Activated T-cell treated with anti-CD3 and anti-CD28 coated beads for 1 hour (primary cell): ENCODE results near the gene GATA1.
"Not testable (repeated sequence)": the region's sequence is repeated elsewhere in the genome, so short reads cannot be mapped to it uniquely, and the experiment has no call there.

ENCODE experiments used
- DNase-seq: peaks from one replicate; pipeline ENCODE4 v3.0.0-alpha.2; 2020; ENCODE audit warnings: low read depth

GATA1 gene

DNA sequence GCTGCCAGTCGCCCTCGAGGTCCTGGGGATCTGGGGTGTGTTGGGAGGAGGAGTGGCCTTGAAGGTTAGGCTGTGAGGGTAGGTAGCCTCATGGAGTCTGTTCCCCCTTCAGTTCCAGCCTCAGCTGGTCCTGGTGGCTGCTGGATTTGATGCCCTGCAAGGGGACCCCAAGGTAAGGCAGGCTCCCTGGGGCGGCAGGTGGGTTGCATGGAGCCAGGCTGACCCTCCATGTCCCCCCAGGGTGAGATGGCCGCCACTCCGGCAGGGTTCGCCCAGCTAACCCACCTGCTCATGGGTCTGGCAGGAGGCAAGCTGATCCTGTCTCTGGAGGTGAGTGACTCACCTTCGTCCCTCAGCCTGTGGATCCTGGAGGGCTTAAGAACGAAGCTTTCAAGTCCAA lies 28.3 kb downstream of the GATA1 start:
- no peak for DNase-seq

DNA sequence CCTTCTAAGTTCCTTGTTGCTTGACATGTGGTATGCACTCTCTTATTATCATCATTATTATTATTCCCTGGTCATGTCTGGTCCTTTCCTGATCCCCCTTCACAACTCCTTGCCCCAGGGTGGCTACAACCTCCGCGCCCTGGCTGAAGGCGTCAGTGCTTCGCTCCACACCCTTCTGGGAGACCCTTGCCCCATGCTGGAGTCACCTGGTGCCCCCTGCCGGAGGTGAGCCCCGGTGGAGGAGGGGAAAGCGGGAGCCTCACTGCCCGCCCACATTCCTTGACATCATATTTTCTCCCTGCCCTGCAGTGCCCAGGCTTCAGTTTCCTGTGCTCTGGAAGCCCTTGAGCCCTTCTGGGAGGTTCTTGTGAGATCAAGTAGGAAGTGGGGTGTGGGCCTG lies 28.9 kb downstream of the GATA1 start:
- no peak for DNase-seq

DNA sequence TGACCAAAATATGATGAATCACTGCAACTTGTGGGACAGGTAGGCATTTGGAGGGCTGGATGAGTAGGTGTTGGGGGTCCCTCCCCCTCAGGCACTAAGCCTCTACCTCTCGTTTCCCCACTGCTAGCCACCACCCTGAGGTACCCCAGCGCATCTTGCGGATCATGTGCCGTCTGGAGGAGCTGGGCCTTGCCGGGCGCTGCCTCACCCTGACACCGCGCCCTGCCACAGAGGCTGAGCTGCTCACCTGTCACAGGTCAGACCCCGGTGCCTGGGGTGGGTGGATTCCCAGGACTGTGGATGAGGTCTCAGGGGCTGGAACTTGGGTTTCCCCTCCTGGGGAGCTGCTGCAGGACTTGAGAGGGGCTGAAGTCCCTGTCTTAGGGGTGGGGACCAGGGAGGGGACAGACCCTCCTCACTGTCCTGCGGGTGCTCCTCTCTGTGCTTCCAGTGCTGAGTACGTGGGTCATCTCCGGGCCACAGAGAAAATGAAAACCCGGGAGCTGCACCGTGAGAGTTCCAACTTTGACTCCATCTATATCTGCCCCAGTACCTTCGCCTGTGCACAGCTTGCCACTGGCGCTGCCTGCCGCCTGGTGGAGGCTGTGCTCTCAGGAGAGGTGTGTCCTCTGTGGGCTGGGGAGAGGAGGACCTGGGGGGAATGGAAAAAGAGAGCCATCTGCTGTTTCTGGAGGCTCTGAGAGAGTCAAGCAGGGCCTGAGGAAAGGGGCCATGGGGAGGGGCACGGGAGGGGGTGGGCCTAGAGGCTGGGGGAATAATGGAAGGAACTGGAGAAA lies 29.8 kb downstream of the GATA1 start:
- DNase-seq, result no peak

DNA sequence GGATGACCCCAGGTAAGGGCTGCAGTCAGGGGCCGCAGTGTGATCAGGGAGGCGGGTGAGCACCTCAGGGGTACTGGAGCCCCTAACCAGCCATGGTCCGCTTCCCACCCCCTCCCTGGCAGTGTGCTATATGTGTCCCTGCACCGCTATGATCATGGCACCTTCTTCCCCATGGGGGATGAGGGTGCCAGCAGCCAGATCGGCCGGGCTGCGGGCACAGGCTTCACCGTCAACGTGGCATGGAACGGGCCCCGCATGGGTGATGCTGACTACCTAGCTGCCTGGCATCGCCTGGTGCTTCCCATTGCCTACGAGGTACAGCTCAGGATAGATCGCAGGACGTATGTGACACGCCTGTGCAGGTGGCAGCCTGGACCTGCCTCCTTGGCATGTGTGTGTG lies 31.7 kb downstream of the GATA1 start:
- DNase-seq, result no peak

DNA sequence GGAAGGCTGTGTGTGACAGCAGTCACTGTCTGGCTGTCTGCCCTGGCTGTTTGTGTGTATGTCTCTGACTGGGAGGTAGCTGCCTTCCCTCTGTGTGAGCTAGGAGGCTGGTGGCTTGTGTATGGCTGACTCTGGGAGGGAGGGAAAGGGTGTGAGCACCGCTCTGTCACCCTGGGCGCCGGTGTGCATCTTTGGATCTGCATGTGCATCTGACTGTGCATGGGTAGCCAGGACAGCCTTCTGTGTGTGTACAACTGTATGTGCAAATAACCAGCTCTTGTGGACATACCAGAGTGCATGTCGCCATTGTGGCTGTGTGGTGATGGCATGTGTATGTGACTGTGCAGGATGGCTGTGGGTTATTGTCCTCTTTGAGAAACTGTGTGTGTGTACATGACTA lies 32.5 kb downstream of the GATA1 start:
- no peak for DNase-seq

DNA sequence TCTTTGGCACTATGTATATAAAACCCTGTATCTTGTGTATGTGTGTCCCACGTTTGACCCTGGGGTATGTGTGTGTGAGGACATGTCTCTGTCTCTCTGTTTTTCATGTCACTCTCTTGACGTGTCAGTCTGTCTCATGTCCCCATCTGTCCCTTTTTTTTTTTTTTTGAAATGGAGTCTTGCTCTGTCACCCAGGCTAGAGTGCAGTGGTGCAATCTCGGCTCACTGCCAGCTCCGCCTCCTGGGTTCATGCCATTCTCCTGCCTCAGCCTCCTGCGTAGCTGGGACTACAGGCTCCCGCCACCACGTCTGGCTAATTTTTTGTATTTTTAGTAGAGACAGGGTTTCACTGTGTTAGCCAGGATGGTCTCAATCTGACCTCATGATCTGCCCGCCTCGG lies 33.0 kb downstream of the GATA1 start:
- not testable (repeated sequence) for DNase-seq

DNA sequence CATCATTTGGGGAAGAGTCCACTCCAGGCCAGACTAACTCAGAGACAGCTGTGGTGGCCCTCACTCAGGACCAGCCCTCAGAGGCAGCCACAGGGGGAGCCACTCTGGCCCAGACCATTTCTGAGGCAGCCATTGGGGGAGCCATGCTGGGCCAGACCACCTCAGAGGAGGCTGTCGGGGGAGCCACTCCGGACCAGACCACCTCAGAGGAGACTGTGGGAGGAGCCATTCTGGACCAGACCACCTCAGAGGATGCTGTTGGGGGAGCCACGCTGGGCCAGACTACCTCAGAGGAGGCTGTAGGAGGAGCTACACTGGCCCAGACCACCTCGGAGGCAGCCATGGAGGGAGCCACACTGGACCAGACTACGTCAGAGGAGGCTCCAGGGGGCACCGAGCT lies 36.7 kb downstream of the GATA1 start:
- DNase-seq, result no peak

DNA sequence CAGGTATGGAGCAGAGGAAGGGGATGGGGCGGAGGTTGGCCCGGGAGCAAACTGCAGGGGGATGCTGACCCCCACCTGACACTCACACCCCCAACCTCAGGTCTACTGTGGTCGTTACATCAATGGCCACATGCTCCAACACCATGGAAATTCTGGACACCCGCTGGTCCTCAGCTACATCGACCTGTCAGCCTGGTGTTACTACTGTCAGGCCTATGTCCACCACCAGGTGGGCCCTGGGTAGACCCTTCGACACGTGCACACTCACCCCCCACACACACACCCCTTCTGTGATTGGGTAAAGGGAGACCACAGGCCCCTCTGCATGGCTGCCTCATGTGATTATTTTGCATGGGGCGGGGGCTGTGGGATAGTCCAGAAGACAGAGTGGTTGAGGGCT lies 37.7 kb downstream of the GATA1 start:
- DNase-seq, result no peak

DNA sequence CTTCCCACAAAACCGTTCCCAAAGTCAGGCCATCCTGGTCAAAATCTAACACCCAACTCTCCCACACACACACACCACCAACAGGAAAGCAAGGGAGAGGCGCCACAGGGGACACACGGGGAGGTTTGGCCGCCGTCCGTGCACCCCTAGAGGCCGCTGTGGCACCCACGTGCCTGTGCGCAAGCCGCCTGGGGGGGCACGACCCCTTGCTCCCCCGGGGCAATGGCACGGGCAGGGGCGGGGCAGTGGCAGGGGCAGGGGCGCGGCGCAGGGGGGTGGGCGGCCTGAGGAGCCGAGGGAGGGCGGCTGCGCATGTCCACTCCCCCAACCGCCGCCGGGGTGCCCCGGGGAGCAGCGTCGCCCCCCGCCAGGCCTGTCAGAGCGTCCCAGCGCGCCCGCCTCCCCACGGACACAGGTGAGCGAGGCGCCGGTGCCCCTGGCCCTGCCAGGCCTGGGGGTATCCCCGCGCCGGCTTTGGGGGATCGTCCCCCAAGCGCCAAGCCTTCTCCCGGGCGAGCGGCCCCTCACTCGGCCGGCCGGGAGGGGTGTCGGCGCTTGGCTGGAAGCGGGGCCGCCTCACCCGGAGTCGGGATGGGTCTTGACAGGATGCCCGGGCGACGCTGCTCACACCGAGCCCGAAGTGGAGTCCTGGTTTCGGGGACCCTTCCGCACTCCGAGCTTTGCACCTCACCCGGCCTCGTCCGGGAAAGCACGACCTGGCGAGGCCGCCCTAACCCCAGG lies 39.9 kb downstream of the GATA1 start, which contains the start of gene ERAS:
Gene ERAS, plus strand, starts transcription at position 379 of the 741 bp plus-strand sequence. CDS start 2,611 bp downstream, outside the sequence.
- peak; percentile 9 for DNase-seq

DNA sequence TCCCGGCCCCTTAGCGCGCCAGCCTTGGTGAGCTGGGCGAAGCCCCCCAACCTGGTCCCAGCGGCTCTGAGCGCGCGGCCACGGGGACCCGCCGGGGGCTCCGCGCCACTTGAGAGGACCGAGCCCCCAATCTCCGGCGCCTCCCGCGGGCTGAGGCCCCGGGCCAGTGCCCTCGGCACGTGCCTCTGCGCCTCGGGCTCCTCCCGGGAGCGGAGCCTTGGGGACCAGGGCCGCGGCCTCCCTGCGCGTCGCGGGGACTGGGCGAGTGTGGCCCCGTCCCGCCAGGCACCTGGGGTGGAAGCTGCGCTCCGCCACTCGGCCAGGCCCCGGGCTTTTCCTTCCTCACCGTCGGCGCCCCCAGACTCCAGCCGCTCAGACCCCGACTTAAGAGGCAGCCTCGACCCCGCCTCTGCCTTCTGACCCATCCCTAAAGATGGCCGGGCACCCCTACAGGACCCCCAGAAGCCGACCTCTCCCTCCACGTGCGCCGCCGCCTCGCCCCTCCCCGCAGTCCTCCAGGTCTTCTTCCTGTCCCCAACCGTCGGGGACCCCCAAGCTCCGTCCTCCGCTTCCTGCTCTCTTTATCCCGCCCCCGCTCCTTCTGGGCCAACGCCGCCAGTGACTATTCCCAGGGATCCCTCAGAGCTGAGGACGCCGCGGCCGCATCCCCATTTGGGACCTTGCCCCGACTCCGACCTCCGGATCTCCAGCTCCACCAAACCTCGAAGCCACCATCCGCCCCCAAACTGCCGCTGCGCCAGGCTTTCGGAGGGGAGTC lies 40.7 kb downstream of the GATA1 start:
- no peak for DNase-seq

DNA sequence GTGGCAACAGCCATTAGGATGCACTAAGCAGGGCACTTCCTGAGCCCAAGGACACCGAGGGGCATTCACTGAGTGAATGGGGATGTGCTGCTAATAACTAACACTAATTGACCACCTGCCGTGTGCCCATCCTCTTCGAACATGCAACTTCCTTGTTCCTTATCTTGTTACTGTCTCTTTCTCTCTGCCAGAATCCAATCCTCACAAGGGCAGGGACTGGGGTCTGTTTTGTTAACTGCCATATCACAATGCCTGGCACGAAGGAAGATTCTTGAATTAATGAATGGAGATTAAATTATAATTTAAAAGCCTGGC lies 41.2 kb downstream of the GATA1 start:
- DNase-seq, result no peak

DNA sequence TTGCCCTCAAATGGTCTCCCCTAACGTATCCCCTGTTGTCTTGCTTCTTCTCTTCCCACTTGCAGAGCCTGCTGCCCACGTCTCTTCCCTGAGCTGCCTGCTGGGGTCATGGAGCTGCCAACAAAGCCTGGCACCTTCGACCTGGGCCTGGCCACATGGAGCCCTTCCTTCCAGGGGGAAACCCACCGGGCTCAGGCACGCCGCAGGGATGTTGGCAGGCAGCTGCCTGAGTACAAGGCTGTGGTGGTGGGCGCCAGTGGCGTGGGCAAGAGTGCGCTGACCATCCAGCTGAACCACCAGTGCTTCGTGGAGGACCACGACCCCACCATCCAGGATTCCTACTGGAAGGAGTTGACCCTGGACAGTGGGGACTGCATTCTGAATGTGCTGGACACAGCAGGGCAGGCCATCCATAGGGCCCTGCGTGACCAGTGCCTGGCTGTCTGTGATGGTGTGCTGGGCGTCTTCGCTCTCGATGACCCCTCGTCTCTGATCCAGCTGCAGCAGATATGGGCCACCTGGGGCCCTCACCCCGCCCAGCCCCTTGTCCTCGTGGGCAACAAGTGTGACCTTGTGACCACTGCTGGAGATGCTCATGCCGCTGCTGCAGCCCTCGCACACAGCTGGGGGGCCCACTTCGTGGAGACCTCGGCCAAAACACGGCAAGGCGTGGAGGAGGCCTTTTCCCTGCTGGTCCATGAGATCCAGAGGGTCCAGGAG lies 42.8 kb downstream of the GATA1 start:
- DNase-seq, result no peak

DNA sequence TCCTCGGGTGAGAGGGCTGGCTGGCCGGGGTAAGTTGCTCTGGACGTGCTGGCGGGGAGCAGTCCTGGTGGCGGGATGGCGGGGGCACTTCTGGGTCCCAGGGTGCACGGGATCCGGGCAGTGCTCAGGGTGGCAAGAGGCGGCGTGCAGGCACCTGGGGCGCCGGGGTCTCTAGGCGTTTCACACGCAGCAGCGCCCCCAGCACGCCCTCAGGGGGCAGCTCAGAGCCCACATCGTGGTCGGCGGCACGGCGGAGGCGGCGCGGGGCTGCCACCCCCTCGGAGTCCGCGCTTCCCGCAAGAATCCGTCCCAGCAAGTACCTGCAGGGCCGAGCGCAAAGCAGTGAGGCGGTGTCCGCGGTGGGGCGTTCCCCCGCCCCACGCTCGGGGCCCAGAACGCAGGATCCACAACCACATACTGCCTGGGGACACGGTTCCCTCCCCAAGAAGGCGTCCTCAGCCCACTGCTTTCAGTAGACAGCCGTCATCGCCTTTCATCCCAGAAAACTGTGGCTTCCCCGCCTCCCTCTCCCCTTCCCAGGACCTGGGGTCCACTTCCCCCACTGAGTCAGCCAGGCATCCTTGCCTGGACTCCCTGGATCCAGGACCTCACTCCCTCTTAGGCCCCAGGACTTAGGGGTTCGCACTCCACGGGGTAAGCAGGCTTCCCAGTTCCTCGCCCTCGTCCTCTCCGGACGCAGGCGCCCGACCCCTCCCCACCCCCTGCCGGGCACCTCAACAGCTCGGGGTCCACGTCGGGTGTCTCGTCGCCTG lies 44.9 kb downstream of the GATA1 start:
- DNase-seq, result no peak

DNA sequence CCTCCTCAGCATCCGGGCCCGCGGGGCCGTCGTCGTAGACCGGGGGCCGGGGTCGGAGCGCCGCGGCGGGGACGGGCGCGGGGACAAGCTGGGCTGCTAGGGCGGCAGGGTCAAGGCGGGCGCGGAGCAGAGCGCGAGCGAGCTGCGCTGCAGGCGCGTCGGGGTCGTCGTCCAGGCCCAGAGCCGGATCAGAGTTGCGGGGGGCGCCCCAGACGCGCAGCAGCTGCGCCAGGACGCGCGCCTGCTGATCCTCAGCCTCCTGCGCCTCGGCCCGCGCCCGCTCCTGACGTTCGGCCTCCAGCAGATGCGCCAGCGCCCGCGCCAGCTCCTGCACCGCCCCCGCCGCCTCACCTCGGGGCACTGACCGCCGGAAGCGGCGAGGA lies 45.5 kb downstream of the GATA1 start:
- no peak for DNase-seq

DNA sequence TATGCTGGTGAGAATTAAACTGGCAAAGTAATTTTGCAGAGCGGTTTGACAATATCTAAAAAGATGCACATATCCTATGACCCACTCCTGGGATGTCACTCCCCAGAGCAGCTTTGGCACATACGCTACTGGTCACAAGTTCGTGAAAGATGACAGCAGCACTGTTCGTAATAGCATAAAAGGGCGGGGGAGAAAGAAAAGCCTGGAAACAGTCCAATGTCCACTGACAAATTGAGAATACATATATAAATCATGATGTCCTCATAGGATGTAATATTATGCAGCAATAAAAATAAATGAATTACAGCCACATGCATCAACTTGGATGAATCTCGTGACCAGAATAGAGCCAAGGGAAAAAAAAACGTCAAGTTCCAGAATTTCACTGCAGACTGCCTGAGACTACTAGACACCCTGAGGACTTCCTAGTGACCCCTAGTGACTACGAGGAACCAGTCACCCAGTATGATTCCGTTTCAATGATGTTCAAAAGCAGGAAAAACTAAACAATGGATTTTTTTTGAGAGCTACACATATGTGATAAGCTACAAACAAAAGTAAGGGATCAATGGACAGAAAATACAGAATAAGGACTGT lies 47.2 kb downstream of the GATA1 start:
- no peak for DNase-seq

DNA sequence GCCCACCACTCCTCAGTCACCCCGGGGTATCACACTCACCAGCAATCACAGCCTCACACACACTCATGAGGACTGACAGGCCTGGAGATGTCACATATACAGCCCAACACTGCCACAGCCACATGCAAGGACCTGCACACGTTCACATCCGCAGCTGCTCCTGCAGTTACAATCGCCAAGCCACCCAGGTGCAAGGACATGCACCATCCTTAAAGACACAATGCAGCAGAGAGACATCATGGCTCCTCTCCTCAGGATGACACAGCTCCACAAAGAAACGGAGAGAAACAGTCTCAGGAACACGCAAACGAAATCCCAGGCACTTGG lies 48.0 kb downstream of the GATA1 start:
- DNase-seq, result no peak

DNA sequence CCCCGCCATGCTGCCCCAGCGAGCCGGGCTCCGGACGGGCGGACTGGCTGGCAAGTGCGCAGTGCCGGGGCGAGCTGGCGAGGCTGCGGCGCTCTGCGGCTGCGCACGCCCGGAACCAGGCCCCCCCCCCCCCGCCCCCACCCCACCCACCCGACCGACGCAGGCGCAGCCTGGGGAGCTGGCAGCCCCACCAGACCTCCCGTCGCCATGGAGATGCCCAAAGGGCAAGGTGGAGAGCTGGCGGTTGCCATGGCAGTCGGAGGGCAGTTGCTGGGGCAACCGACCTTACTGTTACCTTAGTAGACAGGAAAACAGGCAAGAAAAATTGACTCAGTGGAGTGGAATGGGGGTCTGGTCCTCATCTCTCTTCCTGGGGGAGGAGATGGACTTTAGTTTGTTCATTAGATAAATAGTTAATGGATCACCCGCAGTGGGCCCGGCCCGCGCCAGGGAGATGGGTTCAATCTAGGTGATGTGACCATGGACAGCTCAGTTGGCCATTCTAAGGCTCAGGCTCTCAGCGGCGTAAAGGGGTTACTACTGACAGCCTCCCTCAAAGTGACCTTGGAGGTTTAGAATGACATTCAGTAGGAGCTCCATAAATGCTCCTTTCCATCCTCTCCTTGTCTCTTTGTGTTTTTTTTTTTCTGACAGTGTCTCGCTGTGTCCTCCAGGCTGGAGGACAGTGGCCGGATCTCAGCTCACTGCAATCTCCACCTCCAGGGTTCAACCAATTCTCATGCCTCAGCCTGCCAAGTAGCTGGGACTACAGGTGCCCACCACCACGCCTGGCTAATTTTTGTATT lies 49.3 kb downstream of the GATA1 start, which contains the start of gene PCSK1N:
Gene PCSK1N, minus strand, starts transcription at position 87 of the 806 bp plus-strand sequence. Its CDS starts 78 bp downstream, at position 9.
- no peak for DNase-seq

DNA sequence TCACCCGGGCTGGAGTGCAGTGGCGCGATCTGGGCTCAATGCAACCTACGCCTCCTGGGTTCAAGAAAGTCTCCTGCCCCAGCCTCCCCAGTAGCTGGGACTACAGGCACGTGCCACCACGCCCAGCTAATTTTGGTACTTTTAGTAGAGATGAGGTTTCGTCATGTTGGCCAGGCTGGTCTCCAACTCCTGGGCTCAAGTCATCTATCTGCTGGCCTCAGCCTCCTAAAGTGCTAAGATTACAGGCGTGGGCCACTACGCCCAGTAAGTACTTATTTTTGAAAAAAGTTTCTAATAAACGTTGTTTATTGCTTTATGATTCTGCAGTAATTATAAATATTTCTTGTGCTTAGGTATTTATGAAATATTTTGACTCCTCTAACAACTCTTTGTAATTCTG lies 53.3 kb downstream of the GATA1 start:
- no peak for DNase-seq
